Stimulated activated CD8-positive, alpha-beta memory T cell treated with anti-CD3 and anti-CD28 coated beads, Interleukin-15, amount 100 ng/mL, for 24 hours (primary cell): ENCODE measurements around the gene KCNIP2.
A peak's percentile ranks its signal among the peaks of the same experiment; 100 is the strongest.
"Not testable (repeated sequence)": the region's sequence is repeated elsewhere in the genome, so short reads cannot be mapped to it uniquely, and the experiment has no call there.

Source experiments
- DNase-seq: peaks from one replicate; pipeline ENCODE4 v3.0.0-alpha.2; 2020; ENCODE audit warnings: low read depth

Gene KCNIP2

GRCh38 chr10:101828766-101829551 is 14.6 kb downstream of the KCNIP2 start:
- DNase-seq, result no peak

DNA sequence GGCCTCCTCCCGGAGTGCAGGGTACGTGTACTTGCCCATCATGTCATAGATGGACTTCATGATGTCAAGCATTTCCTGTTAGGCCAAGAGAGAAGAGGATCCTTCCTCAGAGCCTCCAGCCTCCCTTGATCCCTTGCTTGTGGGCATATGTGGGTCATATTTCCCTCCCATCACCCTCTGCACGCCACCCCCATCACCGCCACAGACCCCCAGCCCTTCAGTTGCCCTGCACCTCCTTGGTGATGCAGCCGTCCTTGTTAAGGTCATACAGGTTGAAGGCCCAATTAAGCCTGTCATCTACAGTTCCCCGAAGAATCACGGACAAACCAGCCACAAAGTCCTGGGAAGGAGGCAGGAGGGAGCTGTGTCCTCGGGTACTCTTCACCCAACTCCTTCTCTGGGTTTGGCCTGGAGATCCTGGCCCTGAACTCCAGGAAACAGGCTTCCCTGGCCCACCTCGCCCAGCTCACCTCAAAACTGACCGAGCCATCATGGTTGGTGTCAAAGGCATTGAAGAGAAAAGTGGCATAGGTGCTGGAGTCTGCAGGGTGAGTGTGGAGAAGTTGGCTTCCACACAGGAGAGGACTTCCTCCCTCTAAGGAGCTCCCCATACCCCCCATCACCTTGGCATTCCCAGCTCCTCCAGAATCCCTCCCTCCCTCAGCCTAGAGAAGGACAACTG is 15.5 kb downstream of the KCNIP2 start:
- no peak for DNase-seq

GRCh38 chr10:101826852-101827434 is 16.7 kb downstream of the KCNIP2 start:
- DNase-seq, result no peak

GRCh38 chr10:101824736-101825135 is 18.9 kb downstream of the KCNIP2 start:
- DNase-seq, result no peak

DNA sequence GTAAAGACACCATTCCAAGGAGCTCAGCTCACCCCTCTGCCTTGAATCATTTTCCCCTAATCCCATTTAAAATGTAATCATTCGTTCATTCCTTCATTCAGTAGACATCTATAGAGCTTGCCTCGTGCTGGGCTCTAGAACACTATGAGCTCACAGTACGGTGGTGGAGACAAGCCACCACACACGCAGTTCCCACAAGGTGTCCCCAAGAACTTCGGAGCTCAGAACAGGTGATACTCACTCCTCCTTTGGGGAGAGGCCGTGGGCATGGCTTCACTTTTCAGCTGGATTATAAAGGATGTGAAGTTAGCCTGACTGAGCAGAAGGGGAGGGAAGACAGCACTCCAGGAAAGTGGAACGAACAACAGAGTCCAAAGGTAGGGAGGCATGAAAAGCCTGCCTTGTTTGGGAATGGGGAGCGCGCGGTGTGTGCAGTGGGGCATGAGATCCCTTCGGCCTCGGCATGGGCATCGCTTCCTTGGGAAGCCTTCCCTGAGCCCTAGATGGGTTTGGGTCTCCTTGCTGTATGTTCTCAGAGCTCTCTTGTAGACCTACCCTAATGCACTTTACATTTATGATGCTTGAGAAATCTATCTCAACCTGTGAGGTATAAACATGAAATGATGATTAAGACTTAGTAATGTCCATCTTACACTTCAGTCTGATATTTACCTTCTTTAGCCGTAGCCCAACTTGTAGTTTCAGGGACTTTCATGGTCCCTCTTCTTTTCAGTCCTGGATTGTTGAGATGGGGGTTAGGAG is 24.5 kb downstream of the KCNIP2 start:
- DNase-seq, result no peak

DNA sequence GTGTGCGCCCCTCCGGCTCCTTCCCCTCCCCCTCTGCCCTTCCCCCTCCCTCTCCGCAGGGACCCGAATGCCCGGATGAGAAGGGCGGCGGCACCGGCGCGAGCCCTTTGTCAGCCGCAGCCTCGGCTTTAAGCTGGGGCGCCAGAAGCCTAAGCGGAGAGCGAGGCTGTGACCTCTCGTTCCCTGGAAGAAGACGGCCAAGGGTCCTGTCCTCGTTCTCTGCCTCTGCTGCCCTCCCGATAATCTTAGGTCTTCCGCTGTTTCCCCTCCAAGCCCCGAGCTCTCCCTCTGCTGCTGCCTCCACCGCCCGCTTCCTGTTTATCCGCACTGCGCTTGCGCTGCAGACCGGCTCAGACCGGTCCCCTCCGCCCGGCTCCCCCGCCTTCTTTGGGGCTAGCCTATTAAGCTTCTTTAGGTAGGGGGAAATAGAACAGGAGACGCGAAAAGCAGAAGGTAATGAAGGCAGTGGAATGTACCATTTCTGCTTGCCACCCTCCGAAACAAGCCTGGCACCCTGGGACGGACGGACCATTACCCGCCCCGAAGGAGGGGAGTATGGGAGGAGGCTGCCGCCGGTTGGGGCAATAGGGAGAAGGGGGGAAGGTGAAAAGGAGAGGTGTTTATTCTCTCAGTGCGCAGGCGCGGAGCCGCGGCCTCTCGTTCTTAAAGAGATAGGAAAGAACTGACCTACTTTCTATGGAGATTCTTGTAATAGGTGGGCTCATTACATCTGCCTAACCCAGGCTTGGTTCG is 25.3 kb downstream of the KCNIP2 start, which contains the start of gene OGA:
TSS of gene OGA (minus strand) at position 326 of the 753 bp plus-strand sequence. CDS start 422 bp downstream, outside the sequence.
- peak; percentile 93 for DNase-seq

GRCh38 chr10:101817337-101818118 is 26.1 kb downstream of the KCNIP2 start:
- no peak for DNase-seq

GRCh38 chr10:101816913-101817336 is 26.7 kb downstream of the KCNIP2 start:
- no peak for DNase-seq

- DNase-seq, result no peak
Observed at GRCh38 chr10:101816376-101816775, 27.2 kb downstream of the KCNIP2 start.

GRCh38 chr10:101814466-101815071 is 29.0 kb downstream of the KCNIP2 start:
- no peak for DNase-seq

DNA sequence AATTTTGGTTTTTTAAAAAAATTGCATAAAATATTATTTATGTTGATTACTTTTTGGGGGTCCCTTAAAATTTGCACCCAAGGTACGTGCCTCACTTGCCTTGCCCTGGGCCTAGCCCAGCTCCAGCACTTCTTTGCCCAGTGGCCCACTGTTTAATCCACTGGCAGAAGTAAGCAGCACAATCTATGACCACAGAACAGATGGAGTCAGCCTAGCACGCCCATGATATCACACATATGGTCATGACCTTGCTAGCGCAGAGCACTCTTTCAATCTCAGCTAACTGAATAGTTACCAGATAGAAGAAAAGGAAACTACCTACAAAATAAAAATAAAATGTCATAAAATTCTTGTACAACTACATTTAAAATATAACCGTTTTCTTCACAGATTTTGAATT is 31.0 kb downstream of the KCNIP2 start:
- no peak for DNase-seq

- DNase-seq, result no peak
Observed at GRCh38 chr10:101807158-101807557, 36.4 kb downstream of the KCNIP2 start.

DNA sequence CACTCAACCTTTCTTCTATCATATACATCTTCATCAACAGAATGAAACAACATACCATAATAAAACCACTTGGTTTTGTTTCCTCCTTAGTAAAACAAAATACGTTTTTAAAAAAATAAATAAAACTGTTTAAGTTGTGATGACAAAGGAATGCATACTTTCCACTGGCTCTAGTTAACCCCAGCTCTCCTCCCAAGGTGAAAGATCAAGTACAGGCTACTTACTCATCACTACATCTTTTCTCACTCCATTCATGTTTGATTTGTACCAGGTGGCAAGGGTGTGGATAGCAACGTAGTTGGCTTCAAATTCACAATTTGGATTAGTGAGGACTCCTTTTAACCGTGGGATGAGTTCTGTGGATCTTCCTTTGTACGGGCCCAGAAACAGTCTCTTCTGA is 40.1 kb downstream of the KCNIP2 start:
- DNase-seq, result no peak

DNA sequence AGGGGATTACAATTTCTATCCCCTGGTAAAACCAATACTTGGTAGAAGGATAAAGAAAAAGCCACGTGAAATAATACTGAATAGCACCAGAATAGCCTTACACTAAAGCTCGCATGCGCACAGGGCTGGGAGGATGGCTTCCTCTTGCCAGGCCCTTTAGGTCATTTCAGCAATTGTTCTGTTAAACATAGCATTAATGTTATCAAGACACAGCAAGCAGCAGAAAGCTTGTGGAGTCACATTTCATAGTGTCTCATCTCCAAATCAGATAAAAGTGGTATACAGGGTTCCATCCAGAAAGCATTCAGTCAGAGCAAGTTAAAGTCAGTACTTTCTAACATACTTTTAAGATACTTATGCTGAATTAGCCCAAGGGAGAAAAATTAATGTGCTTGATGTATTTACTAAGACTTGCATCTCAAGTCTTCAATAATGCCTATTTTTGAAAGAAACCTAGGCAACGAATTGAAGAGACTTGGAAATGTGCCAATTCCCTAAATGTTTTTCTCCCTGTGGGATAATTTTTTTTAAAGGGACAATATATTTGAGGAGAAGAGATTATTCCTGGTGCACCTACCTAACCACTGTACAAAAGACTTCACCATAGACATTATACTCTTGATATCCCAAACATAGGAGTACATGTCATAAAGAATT is 46.1 kb downstream of the KCNIP2 start:
- no peak for DNase-seq

- DNase-seq, result no peak
Observed at GRCh38 chr10:101793526-101793925, 50.1 kb downstream of the KCNIP2 start.

DNA sequence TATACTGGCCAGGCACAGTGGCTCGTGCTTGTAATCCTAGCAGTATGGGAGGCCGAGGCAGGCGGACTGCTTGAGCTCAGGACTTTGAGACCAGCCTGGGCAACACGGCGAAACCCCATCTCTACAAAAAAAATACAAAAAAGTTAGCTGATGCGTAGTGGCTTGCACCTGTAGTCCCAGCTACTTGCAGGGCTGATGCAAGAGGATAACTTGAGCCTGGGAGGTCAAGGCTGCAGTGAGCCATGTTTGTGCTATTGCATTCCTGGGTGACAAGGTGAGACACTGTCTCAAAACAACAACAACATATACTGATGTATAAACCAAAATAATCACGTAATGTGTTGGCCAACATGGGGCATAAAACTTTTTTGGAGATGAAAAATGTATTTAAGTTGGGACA is 53.9 kb downstream of the KCNIP2 start:
- DNase-seq, result no peak

GRCh38 chr10:101789231-101789630 is 54.4 kb downstream of the KCNIP2 start:
- DNase-seq, result not testable (repeated sequence)

DNA sequence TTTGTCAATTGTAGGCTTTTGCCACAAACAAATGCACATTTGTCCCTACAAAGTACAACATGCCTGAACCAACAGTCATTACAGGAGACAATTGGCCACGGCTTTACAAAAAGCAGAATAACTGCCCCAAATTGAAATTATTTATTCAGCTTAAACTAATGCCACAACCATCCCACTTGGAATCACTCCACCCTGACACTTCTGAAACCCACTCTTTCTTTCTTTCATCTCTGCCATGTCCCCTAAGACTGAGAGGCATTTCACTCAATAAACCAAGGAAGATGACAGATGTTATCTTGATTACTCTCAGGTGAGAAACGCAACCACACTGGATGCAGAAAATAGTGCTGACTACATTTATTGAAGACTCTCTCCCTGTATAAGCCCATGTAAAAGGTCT is 57.8 kb downstream of the KCNIP2 start:
- DNase-seq, result no peak

DNA sequence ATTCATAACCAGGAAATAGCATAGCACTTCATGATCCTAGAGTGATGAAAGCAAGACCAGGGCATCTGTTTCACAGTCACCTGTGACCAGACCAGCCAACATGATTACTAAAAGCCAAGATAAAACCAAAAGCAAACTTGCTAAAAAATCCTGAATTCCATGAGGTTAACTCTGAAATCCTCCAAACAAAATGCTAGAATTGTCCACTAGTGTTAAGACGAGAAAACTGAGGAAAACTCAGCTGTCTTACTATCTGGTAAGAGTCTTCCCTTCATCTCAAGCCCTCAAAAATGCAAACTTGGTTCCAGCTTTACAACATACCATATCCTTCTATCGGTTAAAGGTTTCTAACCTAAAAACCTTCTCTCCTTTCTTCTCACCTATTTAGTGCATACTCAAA is 59.0 kb downstream of the KCNIP2 start:
- no peak for DNase-seq

DNA sequence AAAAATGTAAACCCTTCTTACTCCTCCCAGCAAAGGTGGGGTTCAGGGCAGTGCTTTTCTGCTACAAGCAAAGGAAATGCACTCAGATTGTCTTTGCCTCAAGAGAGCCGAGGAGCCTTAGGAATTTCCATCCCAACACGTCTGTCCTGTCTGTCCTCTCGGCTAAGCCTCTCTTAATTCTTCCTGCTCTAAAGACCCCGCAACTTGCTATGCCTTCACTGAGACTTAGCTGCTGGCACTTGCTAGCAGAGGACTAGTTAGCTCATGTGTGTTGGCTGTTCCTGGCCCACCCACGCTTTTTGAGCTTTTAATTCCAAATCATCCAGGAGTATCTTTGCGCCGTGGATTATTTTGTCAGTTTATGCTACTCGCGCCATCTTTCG is 59.9 kb downstream of the KCNIP2 start:
- DNase-seq, result no peak
